ENCODE data around the gene WIZ.
"Not testable (repeated sequence)": the region's sequence is repeated elsewhere in the genome, so short reads cannot be mapped to it uniquely, and the experiment has no call there.

Gene WIZ

GRCh38 chr19:15401397-15401710, 48.4 kb downstream of the WIZ start:
- DNase-seq = no peak

GRCh38 chr19:15400521-15401396, 49.0 kb downstream of the WIZ start:
- no peak for DNase-seq

- no peak for DNase-seq
Observed at GRCh38 chr19:15399635-15400034, 50.1 kb downstream of the WIZ start.

- no peak for DNase-seq
Observed at GRCh38 chr19:15399234-15399515, 50.6 kb downstream of the WIZ start.

GRCh38 chr19:15398501-15399233, 51.1 kb downstream of the WIZ start:
- DNase-seq = no peak

GRCh38 chr19:15397782-15398181, 52.0 kb downstream of the WIZ start:
- no peak for DNase-seq

- no peak for DNase-seq
Observed at GRCh38 chr19:15397236-15397635, 52.5 kb downstream of the WIZ start.

- no peak for DNase-seq
Observed at GRCh38 chr19:15396436-15396835, 53.3 kb downstream of the WIZ start.

- not testable (repeated sequence) for DNase-seq
Observed at GRCh38 chr19:15395251-15395650, 54.5 kb downstream of the WIZ start.

- no peak for DNase-seq
Observed at GRCh38 chr19:15394426-15394825, 55.3 kb downstream of the WIZ start.

GRCh38 chr19:15393963-15394362, 55.8 kb downstream of the WIZ start:
- DNase-seq = no peak

GRCh38 chr19:15390814-15391213, 58.9 kb downstream of the WIZ start:
- no peak for DNase-seq

- DNase-seq = no peak
Observed at GRCh38 chr19:15381864-15382263, 67.9 kb downstream of the WIZ start.

GRCh38 chr19:15381429-15381828, 68.3 kb downstream of the WIZ start:
- DNase-seq = no peak

- DNase-seq = no peak
Observed at GRCh38 chr19:15379999-15380647, 69.6 kb downstream of the WIZ start.

- DNase-seq = peak; percentile 91
Observed at GRCh38 chr19:15379083-15379998, 70.4 kb downstream of the WIZ start, which contains the start of gene AKAP8. Gene AKAP8, minus strand, starts transcription at chr19:15379787. Its CDS starts 56 bp downstream, at chr19:15379731.

GRCh38 chr19:15378534-15379082, 71.1 kb downstream of the WIZ start:
- DNase-seq = no peak

- DNase-seq = no peak
Observed at GRCh38 chr19:15374796-15375440, 74.8 kb downstream of the WIZ start.

GRCh38 chr19:15374105-15374651, 75.6 kb downstream of the WIZ start:
- no peak for DNase-seq

- DNase-seq = no peak
Observed at GRCh38 chr19:15373644-15374043, 76.1 kb downstream of the WIZ start.

- no peak for DNase-seq
Observed at GRCh38 chr19:15372891-15373301, 76.9 kb downstream of the WIZ start.

- no peak for DNase-seq
Observed at GRCh38 chr19:15372470-15372869, 77.3 kb downstream of the WIZ start.

Measured in NCI-H1436 treated with DMSO at 0.1 percent for 48 hours (cell line).